Activated CD8-positive, alpha-beta memory T cell treated with anti-CD3 and anti-CD28 coated beads, Interleukin-2, amount 10 ng/mL, durations not matched to agents 7 days and 5 days (primary cell): ENCODE measurements around the gene PIGL. TPM values are rescaled to one million over a fixed set of nuclear protein-coding genes. Genes with fewer than 3 reads are reported as not detected.

Experiments
- ATAC-seq: fragments of 150-1000 bp; cut with Tn5 transposase; one replicate; pipeline ENCODE4 v1.10.0; 2021; ENCODE audit warnings: moderate library complexity
- CTCF ChIA-PET: fragments of 350-600 bp; sonication (Branson Sonifier 250); formaldehyde crosslinking; loops from one replicate; lab custom pipeline; 2021; ENCODE audit warnings: antibody characterized with exemption; lab: Charles Lee
- DNase-seq: peaks from one replicate; pipeline ENCODE4 v3.0.0-alpha.2; 2020
- H3K27ac Mint-ChIP-seq: one replicate; pipeline ENCODE4 v1.8.0; 2021; ENCODE audit warnings: mild to moderate bottlenecking, mixed read lengths
- H3K27me3 Mint-ChIP-seq: one replicate; pipeline ENCODE4 v1.8.0; 2021; ENCODE audit warnings: mixed read lengths
- H3K36me3 Mint-ChIP-seq: one replicate; pipeline ENCODE4 v1.8.0; 2021; ENCODE audit warnings: mild to moderate bottlenecking, mixed read lengths
- H3K4me1 Mint-ChIP-seq: one replicate; pipeline ENCODE4 v1.8.0; 2021; ENCODE audit warnings: mixed read lengths
- H3K4me3 Mint-ChIP-seq: one replicate; pipeline ENCODE4 v1.8.0; 2021; ENCODE audit warnings: mild to moderate bottlenecking, moderate library complexity, mixed read lengths
- H3K9me3 Mint-ChIP-seq: one replicate; pipeline ENCODE4 v1.8.0; 2022; ENCODE audit warnings: low read depth, mixed read lengths
- total RNA-seq, 2 experiments: library from RNA; stranded (reverse); gene quantifications; one replicate each; pipeline ENCODE4 v1.2.3, GENCODE V29; 2021

PIGL gene
- total RNA-seq, 2 experiments from 2014 or later = 27.9 to 37.6 TPM

DNA sequence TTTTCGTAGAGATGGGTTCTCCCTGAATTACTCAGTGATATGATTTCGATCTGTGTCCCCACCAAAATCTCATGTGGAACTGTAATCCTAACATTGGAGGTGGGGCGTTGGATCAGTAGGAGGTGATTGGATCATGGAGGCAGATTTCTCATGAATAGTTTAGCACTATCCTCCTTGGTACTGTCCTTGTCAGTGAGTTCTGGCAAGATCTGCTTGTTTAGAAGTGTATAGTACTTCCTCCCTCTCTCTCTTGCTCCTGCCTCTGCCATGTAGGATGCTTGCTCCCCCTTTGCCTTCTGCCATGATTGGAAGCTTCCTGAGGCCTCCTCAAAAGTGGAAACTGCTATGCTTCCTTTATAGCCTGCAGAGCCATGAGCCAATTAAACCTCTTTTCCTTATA is 22.9 kb downstream of the PIGL start:
- ATAC-seq (no peak), DNase-seq (no peak)
- Mint-ChIP-seq H3K9me3 (no peaks in the 10 kb centered on the region), H3K4me3 (no peak overlapping the region), H3K27ac (no peak overlapping the region), H3K27me3 (no peaks in the 10 kb centered on the region), H3K36me3 (peaks cover 9% of the 10 kb centered on the region), H3K4me1 (peaks cover 13% of the 10 kb centered on the region)
- CTCF ChIA-PET = interaction anchor here (0.6 kb wide), 1 partner anchor 9 kb away, joined by 3 read pairs; no protein-coding TSS in a partner anchor

DNA sequence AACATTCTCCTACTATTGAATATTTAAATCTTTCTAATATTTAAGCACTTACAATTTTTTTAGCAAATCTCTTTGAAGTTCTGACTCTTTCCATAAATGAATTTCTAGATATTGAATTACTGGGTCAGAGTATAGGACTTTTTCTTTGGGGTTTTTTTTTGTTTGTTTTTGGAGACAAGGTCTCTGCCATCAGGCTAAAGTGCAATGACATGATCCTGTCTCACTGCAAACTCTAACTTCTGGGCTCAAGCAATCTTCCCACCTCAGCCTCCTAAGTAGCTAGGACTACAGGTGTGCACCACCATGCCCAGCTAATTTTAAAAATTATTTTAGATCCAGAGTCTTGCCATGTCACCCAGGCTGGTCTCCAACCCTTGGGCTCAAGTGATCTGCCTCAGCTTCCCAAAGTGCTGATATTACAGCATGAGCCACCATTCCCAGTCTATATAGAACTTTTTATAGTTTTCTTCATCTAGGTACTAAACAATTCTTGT is 24.9 kb downstream of the PIGL start:
- no peak for ATAC-seq
- CTCF ChIA-PET = no interaction called here
- H3K27me3 Mint-ChIP-seq = no peaks in the 10 kb centered on the region
- no peaks in the 10 kb centered on the region for H3K9me3 Mint-ChIP-seq
- H3K27ac Mint-ChIP-seq = no peak overlapping the region
- H3K36me3 Mint-ChIP-seq = peaks cover 3% of the 10 kb centered on the region
- H3K4me3 Mint-ChIP-seq = no peak overlapping the region
- H3K4me1 Mint-ChIP-seq = peaks cover 13% of the 10 kb centered on the region
- no peak for DNase-seq

DNA sequence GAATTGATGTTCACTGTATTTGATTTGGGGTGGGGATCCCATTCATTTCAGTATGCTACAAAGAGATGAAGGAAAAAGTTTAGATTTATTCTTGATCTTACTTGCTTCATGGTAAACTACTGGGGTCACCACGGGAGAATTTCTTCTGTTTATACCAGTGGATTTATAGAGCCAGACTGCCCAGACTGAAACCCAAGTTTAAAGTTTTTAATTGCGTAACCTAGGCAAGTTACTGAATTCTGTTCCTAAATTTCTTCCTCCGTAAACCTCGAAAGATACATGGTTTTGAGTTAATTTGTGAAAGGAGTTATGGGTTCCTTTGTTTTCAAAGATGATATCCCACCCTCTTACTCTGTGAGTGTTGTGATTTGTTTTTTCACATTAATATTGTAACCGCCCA is 26.4 kb downstream of the PIGL start:
- Mint-ChIP-seq H3K9me3 (no peaks in the 10 kb centered on the region), H3K4me3 (no peak overlapping the region), H3K4me1 (peaks cover 13% of the 10 kb centered on the region), H3K36me3 (peaks cover 8% of the 10 kb centered on the region), H3K27ac (no peak overlapping the region), H3K27me3 (no peaks in the 10 kb centered on the region)
- no peak for ATAC-seq
- CTCF ChIA-PET = no interaction called here
- no peak for DNase-seq

DNA sequence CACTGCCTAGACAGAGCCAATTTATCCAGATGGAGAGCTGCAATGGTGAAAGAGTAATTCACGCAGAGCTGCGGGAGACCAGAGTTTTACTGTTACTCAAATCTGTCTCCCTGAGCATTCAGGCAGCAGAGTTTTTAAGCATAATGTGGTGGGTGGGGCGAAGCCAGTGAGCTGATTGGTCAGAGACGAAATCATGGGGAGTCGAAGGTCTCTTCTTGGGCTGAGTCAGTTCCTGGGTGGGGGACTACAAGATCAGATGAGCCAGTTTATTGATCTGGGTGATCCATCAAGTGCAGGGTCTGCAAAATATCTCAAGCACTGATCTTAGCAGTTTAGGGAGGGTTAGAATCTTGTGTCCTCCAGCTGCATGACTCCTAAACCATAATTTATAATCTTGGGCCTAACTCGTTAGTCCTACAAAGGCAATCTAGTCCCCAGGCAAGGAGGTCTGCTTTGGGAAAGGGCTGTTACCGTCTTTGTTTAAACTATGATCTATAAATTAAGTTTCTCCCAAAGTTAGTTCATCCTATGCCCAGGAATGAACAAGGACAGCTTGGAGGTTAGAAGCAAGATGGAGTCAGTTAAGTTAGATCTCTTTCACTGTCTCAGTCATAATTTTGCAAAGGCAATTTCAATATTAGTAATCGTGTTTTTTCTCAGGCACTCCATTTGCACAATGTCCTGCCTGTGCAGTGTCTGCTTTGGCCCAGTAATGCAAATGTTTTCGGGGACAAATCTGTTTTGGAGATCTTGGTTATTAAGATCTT is 27.0 kb downstream of the PIGL start:
- peak overlapping the region; percentile 25 for H3K27ac Mint-ChIP-seq
- peaks cover 13% of the 10 kb centered on the region for H3K4me1 Mint-ChIP-seq
- peaks cover 13% of the 10 kb centered on the region for H3K36me3 Mint-ChIP-seq
- ATAC-seq = peak; percentile 53
- DNase-seq = peak; percentile 53
- H3K9me3 Mint-ChIP-seq = no peaks in the 10 kb centered on the region
- H3K4me3 Mint-ChIP-seq = no peak overlapping the region
- H3K27me3 Mint-ChIP-seq = no peaks in the 10 kb centered on the region
- CTCF ChIA-PET = interaction anchor here (1.5 kb wide), 1 partner anchor 9 kb away, joined by 3 read pairs; no protein-coding TSS in a partner anchor

DNA sequence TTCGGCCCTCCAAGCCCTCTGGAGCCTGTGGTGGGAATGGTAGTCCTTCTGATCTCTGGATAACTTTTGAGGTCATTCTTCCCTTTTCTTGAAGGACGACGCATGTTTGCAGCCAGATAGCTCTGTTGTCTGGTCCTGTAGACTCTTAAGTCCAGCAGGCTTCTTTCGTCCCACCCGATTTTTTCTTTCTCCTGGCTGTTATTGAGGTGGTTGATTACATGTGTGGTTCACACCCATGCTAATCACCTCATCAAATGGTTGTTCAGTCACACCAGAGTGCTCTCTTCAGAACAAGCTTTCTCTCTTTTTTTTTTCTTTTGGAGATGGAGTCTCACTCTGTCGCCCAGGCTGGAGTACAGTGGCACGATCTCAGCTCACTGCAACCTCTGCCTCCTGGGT is 30.6 kb downstream of the PIGL start:
- Mint-ChIP-seq H3K27ac (no peak overlapping the region), H3K36me3 (peaks cover 16% of the 10 kb centered on the region), H3K9me3 (no peaks in the 10 kb centered on the region), H3K4me1 (peaks cover 18% of the 10 kb centered on the region), H3K27me3 (no peaks in the 10 kb centered on the region), H3K4me3 (no peak overlapping the region)
- ATAC-seq (no peak), DNase-seq (no peak)
- CTCF ChIA-PET = no interaction called here

DNA sequence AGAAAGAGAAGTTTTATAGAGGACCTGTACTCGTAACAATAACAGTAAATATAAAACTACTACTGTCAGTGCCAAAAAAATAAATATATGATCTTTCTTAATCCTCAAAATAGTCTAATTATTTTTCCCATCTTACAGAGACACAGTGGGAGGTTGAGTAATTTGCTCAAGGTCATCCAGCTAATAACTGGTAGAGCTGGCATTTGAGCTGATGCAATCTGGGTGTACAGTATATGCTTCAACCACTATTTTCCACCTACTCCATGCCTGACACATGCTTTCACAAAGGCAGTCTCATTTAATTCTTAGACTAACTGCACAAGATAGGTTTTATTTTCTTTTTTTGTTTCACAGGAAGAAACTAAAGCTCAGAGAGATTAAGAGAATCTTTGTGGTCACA is 33.6 kb downstream of the PIGL start:
- Mint-ChIP-seq H3K9me3 (no peaks in the 10 kb centered on the region), H3K36me3 (peaks cover 18% of the 10 kb centered on the region), H3K4me3 (no peak overlapping the region), H3K27me3 (no peaks in the 10 kb centered on the region), H3K27ac (no peak overlapping the region), H3K4me1 (peaks cover 9% of the 10 kb centered on the region)
- CTCF ChIA-PET = interaction anchor here (0.5 to 1.3 kb wide), 2 partner anchors 10 to 118 kb away, joined by 3 to 4 read pairs; no protein-coding TSS in a partner anchor
- no peak for ATAC-seq
- DNase-seq = no peak

DNA sequence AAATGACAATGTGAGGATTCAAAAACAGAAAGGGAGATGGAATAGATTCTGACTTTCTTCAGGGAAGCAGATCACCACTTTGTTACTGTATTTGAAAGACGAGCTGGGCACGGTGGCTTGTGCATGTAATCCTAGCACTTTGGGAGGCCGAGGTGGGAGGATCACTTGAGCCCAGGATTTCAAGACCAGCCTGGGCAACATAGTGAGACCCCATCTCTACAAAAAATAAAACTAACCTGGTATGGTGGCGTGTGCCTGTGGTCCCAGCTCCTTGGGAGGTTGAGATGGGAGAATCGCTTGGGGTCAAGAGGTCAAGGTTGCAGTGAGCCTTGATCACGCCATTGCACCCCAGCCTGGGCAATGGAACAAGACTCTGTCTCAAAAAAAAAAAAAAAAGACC is 34.0 kb downstream of the PIGL start:
- no peaks in the 10 kb centered on the region for H3K9me3 Mint-ChIP-seq
- peaks cover 18% of the 10 kb centered on the region for H3K36me3 Mint-ChIP-seq
- no peak overlapping the region for H3K4me3 Mint-ChIP-seq
- no peaks in the 10 kb centered on the region for H3K27me3 Mint-ChIP-seq
- DNase-seq = no peak
- ATAC-seq = no peak
- peaks cover 12% of the 10 kb centered on the region for H3K4me1 Mint-ChIP-seq
- H3K27ac Mint-ChIP-seq = no peak overlapping the region
- CTCF ChIA-PET = interaction anchor here (0.5 to 1.3 kb wide), 2 partner anchors 10 to 119 kb away, joined by 3 to 4 read pairs; no protein-coding TSS in a partner anchor

DNA sequence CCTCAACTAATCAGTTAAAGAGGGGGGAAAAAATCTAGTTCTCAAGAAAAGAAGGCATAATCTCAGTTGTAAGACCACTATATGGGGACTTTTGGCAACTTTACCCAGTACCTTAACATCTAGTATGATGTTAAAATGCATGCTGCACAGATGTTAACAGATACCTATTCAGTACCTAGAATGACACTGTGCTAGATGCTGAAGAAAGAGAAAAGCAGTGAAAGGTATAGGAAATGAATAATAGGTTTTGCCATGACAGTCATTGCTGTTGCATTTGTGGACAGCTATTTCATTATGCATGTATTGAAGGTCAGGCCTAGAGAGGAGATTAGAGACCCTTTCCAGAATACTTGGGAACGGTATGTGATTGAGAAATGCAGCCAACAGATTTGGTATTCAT is 34.5 kb downstream of the PIGL start:
- CTCF ChIA-PET = no interaction called here
- ATAC-seq (no peak), DNase-seq (no peak)
- H3K27ac Mint-ChIP-seq = no peak overlapping the region
- H3K36me3 Mint-ChIP-seq = peaks cover 18% of the 10 kb centered on the region
- no peak overlapping the region for H3K4me3 Mint-ChIP-seq
- H3K9me3 Mint-ChIP-seq = no peaks in the 10 kb centered on the region
- no peaks in the 10 kb centered on the region for H3K27me3 Mint-ChIP-seq
- H3K4me1 Mint-ChIP-seq = peaks cover 12% of the 10 kb centered on the region

DNA sequence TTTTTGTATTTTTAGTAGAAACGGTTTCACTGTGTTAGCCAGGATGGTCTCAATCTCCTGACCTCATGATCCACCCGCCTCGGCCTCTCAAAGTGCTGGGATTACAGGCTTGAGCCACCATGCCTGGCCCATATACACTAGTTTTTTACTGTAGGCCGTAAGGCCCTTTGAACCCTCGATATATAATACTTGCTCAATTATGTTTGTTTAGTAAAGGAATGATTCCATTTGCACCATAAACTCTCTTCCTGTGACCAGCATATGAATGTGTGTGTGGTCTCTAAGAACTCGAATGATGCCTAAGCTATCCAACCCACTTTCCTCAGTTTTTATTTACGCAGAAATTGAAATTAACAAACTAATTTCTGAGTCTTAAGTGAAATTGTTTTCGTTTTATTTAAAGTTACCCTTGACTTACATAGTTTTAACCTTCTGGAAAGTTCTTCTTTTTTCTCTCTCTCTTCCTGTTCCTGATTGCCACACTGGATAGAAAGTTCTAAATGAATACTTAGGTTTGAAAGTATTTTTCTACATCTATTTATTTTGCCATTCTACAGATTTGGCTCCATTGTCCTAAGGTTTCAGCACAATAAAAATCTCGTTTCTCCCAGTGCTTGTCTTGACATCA is 37.9 kb downstream of the PIGL start:
- no peak for DNase-seq
- Mint-ChIP-seq H3K9me3 (no peaks in the 10 kb centered on the region), H3K4me1 (peaks cover 12% of the 10 kb centered on the region), H3K27ac (no peak overlapping the region), H3K27me3 (no peaks in the 10 kb centered on the region), H3K4me3 (no peak overlapping the region), H3K36me3 (peaks cover 10% of the 10 kb centered on the region)
- ATAC-seq = no peak
- CTCF ChIA-PET = no interaction called here

DNA sequence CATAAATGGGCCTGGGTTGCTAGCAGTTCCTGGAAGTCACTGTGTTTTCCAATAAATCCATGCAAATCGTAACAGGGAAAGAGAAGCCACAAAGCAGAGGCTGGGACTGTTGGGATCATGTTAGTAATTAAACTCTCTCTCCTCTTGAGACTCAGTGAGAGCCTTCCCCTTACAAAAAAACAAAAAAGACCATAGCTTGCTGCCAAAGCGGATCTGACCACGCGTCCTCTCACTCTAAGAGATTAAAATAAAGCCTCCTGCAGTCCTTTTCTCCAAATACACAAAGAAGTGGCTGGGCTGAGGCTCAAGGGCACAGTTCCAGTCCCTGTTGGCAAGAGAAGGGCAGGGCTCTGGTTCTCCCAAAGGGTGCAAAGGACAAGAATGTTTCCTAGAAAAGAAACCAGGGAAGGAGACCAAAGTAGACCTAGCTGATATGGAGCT is 38.5 kb downstream of the PIGL start:
- Mint-ChIP-seq H3K27me3 (no peaks in the 10 kb centered on the region), H3K36me3 (peaks cover 14% of the 10 kb centered on the region), H3K4me3 (no peak overlapping the region), H3K9me3 (no peaks in the 10 kb centered on the region), H3K4me1 (peaks cover 10% of the 10 kb centered on the region), H3K27ac (no peak overlapping the region)
- ATAC-seq (no peak), DNase-seq (no peak)
- CTCF ChIA-PET = no interaction called here

DNA sequence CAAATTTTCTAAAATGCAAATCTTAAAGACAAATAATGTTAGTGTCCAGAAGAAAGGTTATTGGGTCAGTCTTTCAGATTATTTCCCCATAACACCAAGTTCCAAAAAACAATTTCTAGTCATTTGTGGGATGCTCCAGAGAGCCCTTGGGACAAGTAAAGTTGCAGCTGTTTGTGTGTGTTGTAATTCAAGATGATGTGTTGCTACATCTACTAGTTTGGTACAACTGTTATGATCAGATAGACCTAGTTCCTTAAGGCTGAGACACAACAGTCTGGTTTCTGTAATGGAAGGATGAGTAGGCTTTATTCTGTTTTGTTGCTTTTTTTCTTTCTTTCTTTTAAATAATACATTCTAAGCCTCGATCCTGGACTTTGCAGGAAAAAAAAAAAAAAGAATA is 41.9 kb downstream of the PIGL start:
- Mint-ChIP-seq H3K4me3 (no peak overlapping the region), H3K27ac (no peak overlapping the region), H3K9me3 (no peaks in the 10 kb centered on the region), H3K27me3 (no peaks in the 10 kb centered on the region), H3K4me1 (peaks cover 6% of the 10 kb centered on the region), H3K36me3 (peaks cover 15% of the 10 kb centered on the region)
- no peak for ATAC-seq
- no peak for DNase-seq
- CTCF ChIA-PET = no interaction called here

DNA sequence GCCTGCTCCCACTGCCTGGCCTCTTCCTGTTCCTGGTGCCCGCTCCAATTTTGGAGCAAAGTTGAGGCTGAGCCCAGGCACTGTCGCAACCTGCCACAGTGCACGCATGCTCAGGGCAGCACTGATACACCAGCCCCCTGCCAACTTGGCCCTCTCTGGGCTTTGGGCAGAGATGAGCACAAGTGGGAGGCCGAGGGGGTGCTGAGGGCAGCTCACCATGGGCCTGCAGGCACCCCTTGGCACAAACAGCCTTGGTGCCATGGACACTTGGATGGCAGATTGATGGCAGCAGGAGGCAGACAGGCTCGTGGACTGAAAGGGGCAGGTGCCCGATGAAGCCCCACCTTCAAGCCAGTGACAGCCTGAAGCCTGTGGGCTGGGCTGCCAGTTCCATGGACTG is 42.9 kb downstream of the PIGL start:
- Mint-ChIP-seq H3K27me3 (no peaks in the 10 kb centered on the region), H3K27ac (no peak overlapping the region), H3K9me3 (no peaks in the 10 kb centered on the region), H3K4me3 (no peak overlapping the region), H3K4me1 (peaks cover 6% of the 10 kb centered on the region), H3K36me3 (peaks cover 16% of the 10 kb centered on the region)
- DNase-seq (no peak), ATAC-seq (no peak)
- CTCF ChIA-PET = no interaction called here

DNA sequence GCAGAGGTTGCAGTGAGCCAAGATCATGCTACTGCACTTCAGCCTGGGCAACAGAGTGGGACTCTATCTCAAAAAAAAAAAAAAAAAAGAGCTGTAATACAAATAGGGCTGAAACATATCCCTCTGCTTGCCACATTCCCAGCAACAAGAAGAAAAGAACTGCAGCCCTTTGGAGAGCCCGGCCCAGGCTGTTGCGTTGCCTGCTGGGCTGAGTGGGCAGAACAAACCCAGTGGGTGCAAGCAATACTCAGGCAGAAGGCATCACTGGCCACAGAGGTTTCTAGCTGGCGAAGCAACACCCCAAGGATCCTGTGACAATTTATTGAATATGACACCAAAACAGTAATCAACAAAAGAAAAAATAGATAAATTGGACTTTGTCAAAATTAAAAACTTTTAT is 44.0 kb downstream of the PIGL start:
- Mint-ChIP-seq H3K27me3 (no peaks in the 10 kb centered on the region), H3K27ac (no peak overlapping the region), H3K4me1 (no peaks in the 10 kb centered on the region), H3K4me3 (no peak overlapping the region), H3K36me3 (peaks cover 20% of the 10 kb centered on the region), H3K9me3 (no peaks in the 10 kb centered on the region)
- CTCF ChIA-PET = interaction anchor here (0.8 to 0.9 kb wide), 2 partner anchors 11 to 13 kb away, joined by 3 to 4 read pairs; no protein-coding TSS in a partner anchor
- no peak for DNase-seq
- no peak for ATAC-seq

DNA sequence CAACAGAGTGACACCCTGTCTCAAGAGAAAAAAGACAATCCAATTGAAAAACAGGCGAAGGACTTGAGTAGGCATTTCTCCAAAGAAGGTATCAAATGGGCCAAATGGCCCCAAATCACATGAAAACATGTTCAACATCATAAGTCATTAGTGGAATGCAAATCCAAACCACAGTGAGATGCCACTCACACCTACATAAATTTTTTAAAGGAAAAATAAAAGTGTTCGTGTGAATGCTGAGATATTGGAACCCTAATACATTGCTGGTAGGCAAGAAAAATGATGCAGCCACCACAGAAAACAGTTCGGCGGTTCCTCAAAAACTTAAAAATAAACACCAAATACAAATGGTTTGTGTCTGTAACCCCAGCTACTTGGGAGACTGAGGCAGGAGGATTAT is 45.2 kb downstream of the PIGL start:
- H3K9me3 Mint-ChIP-seq = no peaks in the 10 kb centered on the region
- peaks cover 22% of the 10 kb centered on the region for H3K36me3 Mint-ChIP-seq
- H3K27me3 Mint-ChIP-seq = no peaks in the 10 kb centered on the region
- peaks cover 4% of the 10 kb centered on the region for H3K4me1 Mint-ChIP-seq
- no peak overlapping the region for H3K27ac Mint-ChIP-seq
- no peak for ATAC-seq
- CTCF ChIA-PET = interaction anchor here (0.8 kb wide), 1 partner anchor 11 kb away, joined by 3 read pairs; no protein-coding TSS in a partner anchor
- no peak for DNase-seq
- H3K4me3 Mint-ChIP-seq = no peak overlapping the region
